EL (cell line): ENCODE data around the gene BRS3.

ENCODE experiments used
- DNase-seq: peaks from one replicate; pipeline ENCODE4 v3.0.0-alpha.2; 2016

BRS3 gene

GRCh38 chrX:136496186-136496763 lies 8.5 kb downstream of the BRS3 start:
- DNase-seq: no peak

- peak; percentile 86 for DNase-seq
Measured at GRCh38 chrX:136496764-136497555, 9.2 kb downstream of the BRS3 start.

- DNase-seq: no peak
Measured at GRCh38 chrX:136497556-136498052, 9.9 kb downstream of the BRS3 start, which contains the start of gene HTATSF1. HTATSF1 (plus strand) TSS chrX:136497592; CDS start chrX:136497685, 93 bp downstream.

GRCh38 chrX:136519069-136519468 lies 31.3 kb downstream of the BRS3 start:
- DNase-seq: no peak

DNA sequence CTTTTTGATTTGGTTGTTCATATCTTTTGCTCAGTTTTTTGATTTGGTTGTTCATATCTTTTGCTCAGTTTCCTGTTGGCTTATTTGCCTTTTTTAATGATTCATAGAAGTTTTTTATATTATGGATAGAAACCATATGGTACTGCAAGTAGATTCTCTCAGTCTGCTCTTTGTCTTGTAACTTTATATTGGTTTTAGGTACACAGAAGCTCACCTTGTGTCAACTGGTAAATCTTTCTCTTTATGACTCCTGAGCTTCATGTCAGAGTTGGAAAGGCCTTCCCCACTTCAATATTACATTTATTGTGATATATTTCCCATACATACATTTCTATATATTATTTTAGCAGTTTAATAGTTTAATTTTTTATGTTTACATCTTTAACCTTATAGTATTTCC lies 36.0 kb downstream of the BRS3 start:
- DNase-seq: no peak

- peak; percentile 62 for DNase-seq
Measured at GRCh38 chrX:136525738-136526606, 38.2 kb downstream of the BRS3 start.

DNA sequence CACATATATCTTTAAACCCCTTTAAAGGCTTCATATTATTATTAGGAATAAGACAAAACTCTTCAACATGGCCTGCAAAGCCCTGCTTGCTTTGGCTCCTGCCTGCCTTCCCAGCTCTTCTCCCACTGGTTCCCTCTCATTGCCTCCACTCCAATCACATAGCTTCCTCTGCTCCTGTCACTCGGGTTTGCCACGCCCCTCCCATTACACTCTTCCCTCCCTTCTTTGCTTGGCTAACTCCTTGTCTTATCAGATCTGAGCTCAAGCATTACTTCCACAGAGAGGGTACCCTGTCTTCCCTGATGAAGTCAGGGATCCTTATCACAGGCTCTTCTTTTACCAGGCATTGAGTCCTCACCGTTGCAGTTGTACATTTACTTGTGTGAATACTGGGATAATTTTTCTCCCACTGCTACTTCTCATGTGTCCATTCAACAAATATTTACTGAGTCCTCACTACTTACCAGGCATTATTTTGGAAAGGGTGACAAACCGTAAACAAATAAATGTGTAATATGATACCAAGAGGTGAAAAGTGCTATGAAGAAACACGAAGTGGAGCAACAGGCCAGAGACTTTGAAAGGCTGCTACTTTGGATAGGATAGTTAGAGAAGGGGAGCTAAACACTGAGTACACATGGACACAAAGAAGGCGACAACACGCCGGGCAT lies 41.0 kb downstream of the BRS3 start:
- DNase-seq: no peak

DNA sequence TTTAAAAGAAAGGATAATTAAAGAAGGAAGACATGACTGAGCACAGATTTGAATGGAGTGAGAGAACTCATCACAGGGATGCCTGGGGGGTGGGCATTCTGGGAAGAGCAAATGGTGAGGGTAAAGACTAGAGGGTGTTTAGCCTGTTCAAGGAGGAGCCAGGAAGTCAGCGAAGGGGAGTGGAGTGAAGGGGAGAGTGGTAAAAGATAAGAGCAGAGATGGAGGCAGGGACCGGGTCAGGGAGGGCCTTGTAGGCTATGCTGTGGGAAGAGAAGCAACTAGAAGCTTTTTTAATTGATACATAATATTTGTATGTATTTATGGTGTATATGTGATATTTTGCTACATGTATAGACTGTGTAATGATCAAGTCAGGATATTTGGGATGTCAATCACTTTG lies 42.0 kb downstream of the BRS3 start:
- DNase-seq: no peak

DNA sequence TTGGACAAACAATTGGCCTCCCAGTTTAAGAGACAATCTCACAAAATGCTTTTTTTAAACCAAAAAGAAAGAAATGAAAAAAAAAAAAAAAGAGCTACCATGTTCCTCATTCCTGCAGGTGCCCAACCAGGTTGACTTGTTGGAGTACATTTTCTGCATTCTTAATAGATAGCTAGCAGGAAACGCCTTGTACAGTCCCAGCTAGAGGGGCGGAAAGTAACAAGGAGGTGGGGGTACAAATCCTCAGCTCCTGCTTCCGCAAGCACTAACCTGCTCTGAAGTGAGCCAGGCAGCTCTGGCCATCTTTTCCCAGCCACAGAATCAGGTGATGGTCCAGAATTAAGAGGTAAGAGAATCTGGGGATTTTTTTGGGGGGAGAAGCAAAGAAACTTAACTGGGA lies 44.2 kb downstream of the BRS3 start, which contains the start of gene VGLL1:
TSS of gene VGLL1 (plus strand) at position 265 of the 400 bp plus-strand sequence. CDS start 3,806 bp downstream, outside the sequence.
- no peak for DNase-seq

DNA sequence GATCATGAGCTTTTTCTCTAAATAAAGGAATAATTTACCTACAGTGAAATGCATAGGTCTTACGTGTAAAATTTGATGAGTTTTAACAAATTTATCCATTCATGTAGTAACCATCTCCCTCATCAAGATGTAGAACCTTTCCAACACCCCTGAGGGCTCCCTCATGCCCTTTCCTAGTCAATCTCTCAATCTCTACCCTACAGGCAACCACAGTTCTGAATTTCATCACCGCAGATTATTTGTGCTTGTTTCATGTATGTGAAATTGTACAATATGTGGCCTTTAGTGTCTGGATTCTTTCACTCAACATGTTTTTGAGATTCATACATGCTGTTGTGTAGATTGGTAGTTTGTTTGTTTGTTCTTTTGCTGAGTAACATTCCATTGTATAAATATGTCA lies 46.4 kb downstream of the BRS3 start:
- no peak for DNase-seq

GRCh38 chrX:136538811-136539210 lies 51.1 kb downstream of the BRS3 start:
- DNase-seq: no peak

- no peak for DNase-seq
Measured at GRCh38 chrX:136540226-136540625, 52.5 kb downstream of the BRS3 start.

GRCh38 chrX:136541294-136541693 lies 53.5 kb downstream of the BRS3 start:
- no peak for DNase-seq

GRCh38 chrX:136542281-136542680 lies 54.5 kb downstream of the BRS3 start:
- DNase-seq: no peak
